Measurements from ENCODE around the gene IQSEC3. TPM values are rescaled to one million over a fixed set of nuclear protein-coding genes. Genes with fewer than 3 reads are reported as not detected.
"Not testable (repeated sequence)": the region's sequence is repeated elsewhere in the genome, so short reads cannot be mapped to it uniquely, and the experiment has no call there.

IQSEC3 gene
- total RNA-seq, 2 donors from 2014 or later, result 0.32 to 1.6 TPM

- Mint-ChIP-seq H3K36me3 (no peaks in the 10 kb centered on the region), H3K9me3 (no peaks in the 10 kb centered on the region), H3K27ac (no peak overlapping the region)
- ATAC-seq (no peak), DNase-seq (ENCODE audit: low spot score in 2 of 2) (no peak)
Measured at GRCh38 chr12:115518-115917, 49.0 kb downstream of the IQSEC3 start.

- Mint-ChIP-seq H3K27ac (peak overlapping the region in 1 of 2 donors; percentile 25), H3K9me3 (no peaks in the 10 kb centered on the region), H3K36me3 (no peaks in the 10 kb centered on the region)
- ATAC-seq, result no peak
- no peak for DNase-seq (ENCODE audit: low spot score in 2 of 2)
Measured at GRCh38 chr12:115960-116915, 49.7 kb downstream of the IQSEC3 start.

GRCh38 chr12:117311-117710 is 50.7 kb downstream of the IQSEC3 start:
- no peaks in the 10 kb centered on the region for H3K36me3 Mint-ChIP-seq
- ATAC-seq, result no peak
- H3K27ac Mint-ChIP-seq, result no peak overlapping the region
- no peaks in the 10 kb centered on the region for H3K9me3 Mint-ChIP-seq
- no peak for DNase-seq (ENCODE audit: low spot score in 2 of 2)

GRCh38 chr12:117816-118345 is 51.3 kb downstream of the IQSEC3 start:
- DNase-seq (ENCODE audit: low spot score in 2 of 2) (no peak), ATAC-seq (no peak)
- Mint-ChIP-seq H3K9me3 (no peaks in the 10 kb centered on the region), H3K27ac (no peak overlapping the region), H3K36me3 (no peaks in the 10 kb centered on the region)

GRCh38 chr12:118591-118990 is 52.0 kb downstream of the IQSEC3 start:
- Mint-ChIP-seq H3K36me3 (no peaks in the 10 kb centered on the region), H3K9me3 (no peaks in the 10 kb centered on the region), H3K27ac (no peak overlapping the region)
- ATAC-seq (no peak), DNase-seq (ENCODE audit: low spot score in 2 of 2) (no peak)

- DNase-seq (ENCODE audit: low spot score in 2 of 2) (no peak), ATAC-seq (no peak)
- Mint-ChIP-seq H3K9me3 (no peaks in the 10 kb centered on the region), H3K27ac (no peak overlapping the region), H3K36me3 (no peaks in the 10 kb centered on the region)
Measured at GRCh38 chr12:120951-121350, 54.4 kb downstream of the IQSEC3 start.

GRCh38 chr12:121647-122046 is 55.1 kb downstream of the IQSEC3 start:
- no peaks in the 10 kb centered on the region for H3K36me3 Mint-ChIP-seq
- no peaks in the 10 kb centered on the region for H3K9me3 Mint-ChIP-seq
- H3K27ac Mint-ChIP-seq, result no peak overlapping the region

GRCh38 chr12:125075-125474 is 58.5 kb downstream of the IQSEC3 start:
- H3K27ac Mint-ChIP-seq, result no peak overlapping the region
- no peaks in the 10 kb centered on the region for H3K36me3 Mint-ChIP-seq
- DNase-seq (ENCODE audit: low spot score in 2 of 2) (no peak), ATAC-seq (no peak)
- H3K9me3 Mint-ChIP-seq, result no peaks in the 10 kb centered on the region

More at GRCh38 chr12:121647-122046, 55.1 kb downstream of the IQSEC3 start:
- no peak for ATAC-seq
- no peak for DNase-seq (ENCODE audit: low spot score in 2 of 2)

GRCh38 chr12:125566-125965 is 59.0 kb downstream of the IQSEC3 start:
- Mint-ChIP-seq H3K9me3 (no peaks in the 10 kb centered on the region), H3K27ac (no peak overlapping the region), H3K36me3 (no peaks in the 10 kb centered on the region)
- DNase-seq (ENCODE audit: low spot score in 2 of 2) (no peak), ATAC-seq (no peak)

- Mint-ChIP-seq H3K9me3 (no peaks in the 10 kb centered on the region), H3K36me3 (no peaks in the 10 kb centered on the region), H3K27ac (no peak overlapping the region)
- ATAC-seq, result no peak
- DNase-seq (ENCODE audit: low spot score in 2 of 2), result no peak
Measured at GRCh38 chr12:128079-128478, 61.5 kb downstream of the IQSEC3 start.

- DNase-seq (ENCODE audit: low spot score in 2 of 2) (no peak), ATAC-seq (no peak)
- H3K27ac Mint-ChIP-seq, result peak overlapping the region in 1 of 2 donors; percentile 32
- H3K9me3 Mint-ChIP-seq, result no peaks in the 10 kb centered on the region
- no peaks in the 10 kb centered on the region for H3K36me3 Mint-ChIP-seq
Measured at GRCh38 chr12:129001-129400, 62.4 kb downstream of the IQSEC3 start.

- Mint-ChIP-seq H3K27ac (no peak overlapping the region), H3K9me3 (no peaks in the 10 kb centered on the region), H3K36me3 (no peaks in the 10 kb centered on the region)
- DNase-seq (ENCODE audit: low spot score in 2 of 2) (no peak), ATAC-seq (no peak)
Measured at GRCh38 chr12:130519-130918, 64.0 kb downstream of the IQSEC3 start.

GRCh38 chr12:131008-131407 is 64.4 kb downstream of the IQSEC3 start:
- ATAC-seq, result no peak
- DNase-seq (ENCODE audit: low spot score in 2 of 2), result no peak
- no peaks in the 10 kb centered on the region for H3K36me3 Mint-ChIP-seq
- H3K27ac Mint-ChIP-seq, result no peak overlapping the region
- H3K9me3 Mint-ChIP-seq, result no peaks in the 10 kb centered on the region

- H3K36me3 Mint-ChIP-seq, result no peaks in the 10 kb centered on the region
- H3K9me3 Mint-ChIP-seq, result no peaks in the 10 kb centered on the region
- ATAC-seq (no peak), DNase-seq (ENCODE audit: low spot score in 2 of 2) (no peak)
- H3K27ac Mint-ChIP-seq, result no peak overlapping the region
Measured at GRCh38 chr12:131732-132495, 65.3 kb downstream of the IQSEC3 start.

GRCh38 chr12:133616-134232 is 67.2 kb downstream of the IQSEC3 start:
- H3K9me3 Mint-ChIP-seq; DNase-seq (ENCODE audit: low spot score in 2 of 2); H3K27ac Mint-ChIP-seq; H3K36me3 Mint-ChIP-seq; ATAC-seq: not testable (repeated sequence)

- no peaks in the 10 kb centered on the region for H3K9me3 Mint-ChIP-seq
- DNase-seq (ENCODE audit: low spot score in 2 of 2) (no peak), ATAC-seq (no peak)
- H3K36me3 Mint-ChIP-seq, result no peaks in the 10 kb centered on the region
- no peak overlapping the region for H3K27ac Mint-ChIP-seq
Measured at GRCh38 chr12:135138-135537, 68.6 kb downstream of the IQSEC3 start.
